Measurements from ENCODE around the gene COA6. TPM values are rescaled to one million over a fixed set of nuclear protein-coding genes. Genes with fewer than 3 reads are reported as not detected.

COA6 gene
- total RNA-seq, 2 experiments from 2014 or later = 46.2 to 46.5 TPM

DNA sequence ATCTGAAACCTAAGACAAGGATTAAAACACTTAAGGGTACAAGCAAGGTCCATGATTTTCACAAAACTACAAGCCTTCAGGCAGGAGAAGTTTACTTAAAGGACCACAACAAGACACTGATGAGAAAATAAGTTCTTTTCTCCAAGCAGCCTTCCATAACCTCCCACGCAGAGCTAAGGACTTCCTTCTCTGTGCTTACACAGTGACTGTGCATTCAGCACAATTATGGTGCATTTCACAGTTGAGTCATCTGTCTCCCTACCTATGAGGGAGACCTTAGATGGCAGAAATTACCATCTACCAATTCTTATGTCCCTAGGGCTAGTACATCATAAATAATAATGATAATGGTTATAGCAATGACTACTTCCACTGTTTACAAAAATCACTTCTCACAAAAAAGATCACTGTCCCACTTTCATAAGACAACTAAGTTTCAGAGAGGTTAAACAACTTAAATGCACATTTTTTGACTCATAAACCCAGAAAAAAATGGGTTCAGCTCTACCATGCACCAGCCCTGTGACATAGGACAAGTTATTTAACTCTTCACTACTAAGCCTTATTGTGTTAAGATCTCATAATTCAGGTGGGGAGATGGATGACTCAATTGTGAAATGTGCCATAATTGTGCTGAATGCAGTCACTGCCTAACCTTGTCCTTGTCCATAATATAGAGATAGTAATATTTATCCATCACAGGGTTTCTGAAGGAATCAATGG lies 60.5 kb downstream of the COA6 start:
- POLR2A ChIA-PET = interaction anchor here (0.7 kb wide), 1 partner anchor 167 kb away, joined by 3 read pairs; no protein-coding TSS in a partner anchor
- H3K27me3 Mint-ChIP-seq = no peaks in the 10 kb centered on the region
- H3K27ac Mint-ChIP-seq = no peak overlapping the region
- H3K9me3 Mint-ChIP-seq = no peaks in the 10 kb centered on the region
- H3K4me3 Mint-ChIP-seq = no peak overlapping the region
- no peak for DNase-seq
- peaks cover 36% of the 10 kb centered on the region for H3K36me3 Mint-ChIP-seq (ENCODE audit: low read depth)
- CTCF ChIA-PET = interaction anchor here (0.8 kb wide), 1 partner anchor 13 kb away, joined by 3 read pairs; no protein-coding TSS in a partner anchor
- peaks cover 7% of the 10 kb centered on the region for H3K4me1 Mint-ChIP-seq

Other genes starting within 250 kb of the COA6 start
- 10 to 100 TPM; 31.3 to 33.2 TPM for gene TARBP1, start 105.7 kb downstream of the COA6 start, total RNA-seq
- gene IRF2BP2, start 236.7 kb downstream of the COA6 start, total RNA-seq = 10 to 100 TPM; 83.0 to 95.0 TPM

Data from activated CD4-positive, alpha-beta T cell treated with anti-CD3 and anti-CD28 coated beads, Interleukin-2, amount 10 ng/mL, durations not matched to agents 7 days and 5 days (primary cell).